Uterus (tissue), 2 donors: ENCODE results near the gene TUNAR.

Experiments
- POLR2A ChIP-seq, 2 donors: fragments of 450-650 bp; IDR thresholded peaks; one replicate each; pipeline ENCODE4 v1.6.1; 2016; ENCODE audit warnings: antibody characterized with exemption in 2 of 2, mild to moderate bottlenecking in 1 of 2, moderate library complexity in 1 of 2
- TF ChIP-seq, protein P1 (sequence below), 4 experiments: fragments of 200-600 bp in 2 of 4; fragments of 450-650 bp in 2 of 4; sonication (generic) in 2 of 4; IDR thresholded peaks; one replicate each; pipeline ENCODE4 v1.5.1; 2016 to 2019; ENCODE audit warnings: antibody characterized with exemption in 4 of 4, mild to moderate bottlenecking in 2 of 4, moderate library complexity in 1 of 4

DNA sequence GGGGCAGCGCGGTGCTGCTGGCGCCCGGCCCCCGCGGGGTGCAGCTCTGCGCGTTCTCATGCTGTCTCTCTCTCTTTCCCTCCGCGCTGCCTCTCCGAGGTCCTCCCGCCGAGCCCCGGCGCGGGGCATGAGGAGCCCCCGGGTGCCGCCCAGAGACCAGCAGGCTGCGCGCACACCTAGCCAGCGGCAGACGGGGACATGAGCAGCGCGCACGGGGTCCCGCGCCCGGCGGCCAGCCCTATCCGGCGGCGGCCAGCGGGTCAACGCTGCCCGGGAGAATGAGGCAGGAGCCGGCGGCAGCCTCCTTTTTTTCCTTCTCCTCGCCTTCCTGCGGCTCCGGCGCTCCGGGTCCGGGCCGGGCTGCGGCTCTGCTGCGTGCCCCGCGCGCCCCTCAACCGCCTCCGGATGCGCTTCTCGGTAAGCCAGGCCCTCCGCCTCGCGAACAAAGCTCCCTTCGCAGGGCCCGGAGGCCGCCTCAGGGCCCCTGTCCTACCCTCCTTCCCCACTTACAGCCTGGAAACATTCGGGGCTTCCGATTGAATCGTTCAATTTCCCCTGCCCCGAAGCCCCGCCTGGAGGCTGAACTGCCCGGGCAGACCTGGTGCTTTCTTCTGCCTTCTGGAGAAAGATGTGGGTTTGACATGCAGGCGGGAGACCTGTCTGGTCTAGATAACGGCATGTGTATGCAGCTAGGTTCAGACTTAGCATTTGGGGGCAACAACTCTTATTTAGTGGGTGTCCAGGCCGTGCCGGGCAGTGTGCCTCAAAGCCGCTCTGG, at the start of gene TUNAR:
- TF ChIP-seq, protein P1, sequence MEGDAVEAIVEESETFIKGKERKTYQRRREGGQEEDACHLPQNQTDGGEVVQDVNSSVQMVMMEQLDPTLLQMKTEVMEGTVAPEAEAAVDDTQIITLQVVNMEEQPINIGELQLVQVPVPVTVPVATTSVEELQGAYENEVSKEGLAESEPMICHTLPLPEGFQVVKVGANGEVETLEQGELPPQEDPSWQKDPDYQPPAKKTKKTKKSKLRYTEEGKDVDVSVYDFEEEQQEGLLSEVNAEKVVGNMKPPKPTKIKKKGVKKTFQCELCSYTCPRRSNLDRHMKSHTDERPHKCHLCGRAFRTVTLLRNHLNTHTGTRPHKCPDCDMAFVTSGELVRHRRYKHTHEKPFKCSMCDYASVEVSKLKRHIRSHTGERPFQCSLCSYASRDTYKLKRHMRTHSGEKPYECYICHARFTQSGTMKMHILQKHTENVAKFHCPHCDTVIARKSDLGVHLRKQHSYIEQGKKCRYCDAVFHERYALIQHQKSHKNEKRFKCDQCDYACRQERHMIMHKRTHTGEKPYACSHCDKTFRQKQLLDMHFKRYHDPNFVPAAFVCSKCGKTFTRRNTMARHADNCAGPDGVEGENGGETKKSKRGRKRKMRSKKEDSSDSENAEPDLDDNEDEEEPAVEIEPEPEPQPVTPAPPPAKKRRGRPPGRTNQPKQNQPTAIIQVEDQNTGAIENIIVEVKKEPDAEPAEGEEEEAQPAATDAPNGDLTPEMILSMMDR (IDR thresholded peaks at IDR 0.05), result no peak
- TF ChIP-seq POLR2A (IDR thresholded peaks at IDR 0.05), result no peak
